ENCODE results near the gene CTSZ.

DNA sequence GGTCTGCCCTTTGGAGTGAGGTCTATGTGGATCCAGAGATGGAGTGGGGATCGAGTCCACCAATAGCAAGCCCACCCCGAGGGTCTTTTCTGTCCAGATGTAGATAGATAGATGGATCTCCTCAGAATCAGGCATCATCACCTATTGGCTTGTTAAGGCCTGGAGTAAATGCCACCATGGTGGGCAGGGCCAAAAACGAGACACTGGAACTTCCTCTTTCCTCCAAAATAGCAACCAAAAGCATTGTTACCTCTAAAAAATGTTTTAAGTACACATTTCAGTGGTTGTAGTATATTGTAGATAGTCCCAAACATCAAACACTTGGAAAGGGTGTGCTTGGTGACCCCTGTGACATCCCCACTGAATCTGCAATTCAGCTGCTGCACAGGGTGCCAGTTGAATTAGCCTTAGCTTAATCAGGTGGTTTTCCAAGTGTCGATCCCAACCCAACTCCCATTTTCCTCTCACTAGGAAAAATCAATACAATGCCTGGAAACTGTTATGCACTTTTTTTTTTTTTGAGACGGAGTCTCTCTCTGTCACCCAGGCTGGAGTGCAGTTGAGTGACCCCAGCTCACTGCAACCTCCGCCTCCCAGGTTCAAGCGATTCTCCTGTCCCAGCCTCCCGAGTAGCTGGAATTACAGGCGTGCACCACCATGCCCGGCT, 61.0 kb downstream of the CTSZ start:
- TF ChIP-seq, protein P1, sequence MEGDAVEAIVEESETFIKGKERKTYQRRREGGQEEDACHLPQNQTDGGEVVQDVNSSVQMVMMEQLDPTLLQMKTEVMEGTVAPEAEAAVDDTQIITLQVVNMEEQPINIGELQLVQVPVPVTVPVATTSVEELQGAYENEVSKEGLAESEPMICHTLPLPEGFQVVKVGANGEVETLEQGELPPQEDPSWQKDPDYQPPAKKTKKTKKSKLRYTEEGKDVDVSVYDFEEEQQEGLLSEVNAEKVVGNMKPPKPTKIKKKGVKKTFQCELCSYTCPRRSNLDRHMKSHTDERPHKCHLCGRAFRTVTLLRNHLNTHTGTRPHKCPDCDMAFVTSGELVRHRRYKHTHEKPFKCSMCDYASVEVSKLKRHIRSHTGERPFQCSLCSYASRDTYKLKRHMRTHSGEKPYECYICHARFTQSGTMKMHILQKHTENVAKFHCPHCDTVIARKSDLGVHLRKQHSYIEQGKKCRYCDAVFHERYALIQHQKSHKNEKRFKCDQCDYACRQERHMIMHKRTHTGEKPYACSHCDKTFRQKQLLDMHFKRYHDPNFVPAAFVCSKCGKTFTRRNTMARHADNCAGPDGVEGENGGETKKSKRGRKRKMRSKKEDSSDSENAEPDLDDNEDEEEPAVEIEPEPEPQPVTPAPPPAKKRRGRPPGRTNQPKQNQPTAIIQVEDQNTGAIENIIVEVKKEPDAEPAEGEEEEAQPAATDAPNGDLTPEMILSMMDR (IDR thresholded peaks at IDR 0.05) = no peak
- no peak for TF ChIP-seq POLR2A (IDR thresholded peaks at IDR 0.05)

Measured in uterus (tissue), 2 donors.